HepG2 (cell line): ENCODE results near the gene NTN3. TPM values are rescaled to one million over a fixed set of nuclear protein-coding genes. Genes with fewer than 3 reads are reported as not detected.

Source experiments
- CREB3 ChIP-seq: sonication (generic); formaldehyde crosslinking; IDR thresholded peaks from 2 replicates; pipeline ENCODE4 v1.5.0; 2020; ENCODE audit warnings: missing genetic modification reagents
- ELF3 ChIP-seq: IDR thresholded peaks from 2 replicates; pipeline ENCODE4 v1.6.1; 2016; ENCODE audit warnings: missing genetic modification reagents, missing compliant biosample characterization
- MTF2 ChIP-seq: sonication (generic); formaldehyde crosslinking; IDR thresholded peaks from 2 replicates; pipeline ENCODE4 v1.5.0; 2020; ENCODE audit warnings: missing genetic modification reagents, borderline replicate concordance
- MXI1 ChIP-seq: IDR thresholded peaks from 3 replicates; pipeline ENCODE4 v1.6.1; 2012; ENCODE audit warnings: low read depth, low read length, inconsistent platforms, borderline replicate concordance
- PATZ1 ChIP-seq: sonication (generic); formaldehyde crosslinking; IDR thresholded peaks from 2 replicates; pipeline ENCODE4 v1.4.0; 2020; ENCODE audit warnings: missing genetic modification reagents
- RBM39 ChIP-seq: fragments of 200-400 bp; formaldehyde crosslinking; IDR thresholded peaks from one replicate; pipeline ENCODE4 v1.6.1; 2018; ENCODE audit warnings: antibody characterized with exemption, mild to moderate bottlenecking, low read depth, low read length; ENCODE audit not compliant: poor library complexity, severe bottlenecking
- SIX1 ChIP-seq: sonication (generic); formaldehyde crosslinking; IDR thresholded peaks from 2 replicates; pipeline ENCODE4 v1.4.0; 2020; ENCODE audit warnings: missing genetic modification reagents, borderline replicate concordance
- SP4 ChIP-seq: sonication (generic); formaldehyde crosslinking; IDR thresholded peaks from 2 replicates; pipeline ENCODE4 v1.8.1; 2023; ENCODE audit warnings: mild to moderate bottlenecking, missing genetic modification reagents
- TEAD2 ChIP-seq: sonication (generic); formaldehyde crosslinking; IDR thresholded peaks from 2 replicates; pipeline ENCODE4 v1.9.0; 2021; ENCODE audit warnings: missing genetic modification reagents
- THAP9 ChIP-seq: sonication (generic); formaldehyde crosslinking; IDR thresholded peaks from 2 replicates; pipeline ENCODE4; 2020; ENCODE audit warnings: missing genetic modification reagents, mild to moderate bottlenecking, borderline replicate concordance
- YY1 ChIP-seq: IDR thresholded peaks from 2 replicates; pipeline ENCODE4 v1.6.1; 2011; ENCODE audit warnings: low read length, low read depth, moderate library complexity, mild to moderate bottlenecking; ENCODE audit not compliant: insufficient read depth, insufficient replicate concordance
- ZNF354B ChIP-seq: sonication (generic); formaldehyde crosslinking; IDR thresholded peaks from 2 replicates; pipeline ENCODE4 v1.8.0; 2022; ENCODE audit warnings: mild to moderate bottlenecking, missing genetic modification reagents
- ZNF503 ChIP-seq: sonication (generic); formaldehyde crosslinking; IDR thresholded peaks from 2 replicates; pipeline ENCODE4 v1.4.0; 2020; ENCODE audit warnings: missing genetic modification reagents
- ZNF687 ChIP-seq: sonication (generic); formaldehyde crosslinking; IDR thresholded peaks from 2 replicates; pipeline ENCODE4 v1.5.1; 2020; ENCODE audit warnings: mild to moderate bottlenecking, missing genetic modification reagents, moderate library complexity
- ZNF792 ChIP-seq: IDR thresholded peaks from 2 replicates; pipeline ENCODE4 v1.6.1; 2016
- polyA plus RNA-seq, 8 experiments: library from polyadenylated mRNA; depleted of rRNA in 3 of 8; stranded (reverse) in 7 of 8; unstranded in 1 of 8; fragments of >200 nt; fragmentation: Illumina TruSeq in 4 of 8; extraction: Trizol in 4 of 8; gene quantifications; 2 replicates each; pipeline versions ENCODE4 v1.2.1 to v1.2.3, GENCODE V29; 2011 to 2016; ENCODE audit warnings: low read depth in 4 of 8, missing spikeins in 1 of 8, mixed read lengths in 1 of 8; ENCODE audit not compliant: insufficient read depth in 1 of 8
- total RNA-seq, 5 experiments: library from RNA; depleted of rRNA; stranded (reverse); fragments of >200 nt; fragmentation: Illumina TruSeq; extraction: Trizol; gene quantifications; 2 replicates each; pipeline ENCODE4 v1.2.3, GENCODE V29; 2016; ENCODE audit warnings: low read depth in 1 of 5

Gene NTN3
- total and polyA plus RNA-seq, 2 of the 13 experiments (the other 11 are each of a cell fraction or from before 2014, with no cell fraction given): 0.09 to 0.20 TPM

- TF ChIP-seq ZNF687 (CRISPR knock-in tag): peak; percentile 88
- peak; percentile 35; the same call in 1 of the 2 replicates for TF ChIP-seq PATZ1 (CRISPR knock-in tag)
- TF ChIP-seq THAP9 (CRISPR knock-in tag): peak; percentile 31; the same call in 1 of the 2 replicates
- TF ChIP-seq ZNF354B (CRISPR knock-in tag): 0 out of 2 replicates have a peak, but pooled peaks have one; percentile 63
- TF ChIP-seq ZNF503 (CRISPR knock-in tag): no peak
- TF ChIP-seq MXI1: peak; percentile 98
- TF ChIP-seq SP4: peak; percentile 95
- no peak for TF ChIP-seq CREB3 (CRISPR knock-in tag)
- no peak for TF ChIP-seq MTF2
- peak; percentile 38; the same call in 1 of the 2 replicates for TF ChIP-seq ZNF792
- TF ChIP-seq TEAD2 (CRISPR knock-in tag): 0 out of 2 replicates have a peak, but pooled peaks have one; percentile 39
- no peak for TF ChIP-seq SIX1 (CRISPR knock-in tag)
- TF ChIP-seq YY1: peak; percentile 50
- peak; percentile 21; the same call in 1 of the 2 replicates for TF ChIP-seq ELF3 (CRISPR knock-in tag)
- no peak for TF ChIP-seq RBM39
Observed at GRCh38 chr16:2459647-2460390, 11.3 kb upstream of the NTN3 start, which contains the start of gene TEDC2 (continued).
